Endodermal cell (in vitro differentiated cells): Measurements from ENCODE around the gene ACO2. TPM values are rescaled to one million over a fixed set of nuclear protein-coding genes. Genes with fewer than 3 reads are reported as not detected.

Source experiments
- DNase-seq: peaks from one replicate; pipeline ENCODE4 v3.0.0-alpha.2; 2017
- H3K27ac ChIP-seq: 2 replicates; pipeline ENCODE4 v1.5.1; 2013; ENCODE audit warnings: mild to moderate bottlenecking, low read depth, low read length, moderate library complexity
- H3K27me3 ChIP-seq: 2 replicates; pipeline ENCODE4 v1.6.1; 2013; ENCODE audit warnings: mild to moderate bottlenecking, low read length, moderate library complexity; ENCODE audit not compliant: insufficient read depth, control insufficient read depth, poor library complexity, severe bottlenecking
- H3K36me3 ChIP-seq: 2 replicates; pipeline ENCODE4 v1.7.0; 2013; ENCODE audit warnings: mild to moderate bottlenecking, low read length, moderate library complexity; ENCODE audit not compliant: control insufficient read depth, insufficient read depth
- H3K4me1 ChIP-seq: one replicate; pipeline ENCODE4 v1.7.0; 2013; ENCODE audit warnings: low read length; ENCODE audit not compliant: control insufficient read depth, insufficient read depth
- H3K4me3 ChIP-seq: 2 replicates; pipeline ENCODE4 v1.5.1; 2013; ENCODE audit warnings: mild to moderate bottlenecking, low read length, moderate library complexity
- H3K9ac ChIP-seq: 2 replicates; pipeline ENCODE4 v1.6.1; 2013; ENCODE audit warnings: mild to moderate bottlenecking, low read length, moderate library complexity; ENCODE audit not compliant: poor library complexity, severe bottlenecking; ENCODE audit errors: extremely low read depth
- H3K9me3 ChIP-seq: 2 replicates; pipeline ENCODE4 v1.6.1; 2013; ENCODE audit warnings: mild to moderate bottlenecking, low read length, moderate library complexity; ENCODE audit not compliant: control insufficient read depth
- H3K27ac Mint-ChIP-seq: 2 replicates; pipeline ENCODE4 v1.8.0; 2020; ENCODE audit warnings: mixed read lengths
- H3K27me3 Mint-ChIP-seq: 2 replicates; pipeline ENCODE4 v1.8.0; 2021; ENCODE audit warnings: mild to moderate bottlenecking, mixed read lengths; ENCODE audit not compliant: insufficient read depth
- H3K36me3 Mint-ChIP-seq: 2 replicates; pipeline ENCODE4 v1.8.0; 2020; ENCODE audit warnings: low read depth, mixed read lengths
- H3K4me1 Mint-ChIP-seq: 2 replicates; pipeline ENCODE4 v1.8.0; 2020; ENCODE audit warnings: mixed read lengths
- H3K4me3 Mint-ChIP-seq: 2 replicates; pipeline ENCODE4 v1.8.0; 2020; ENCODE audit warnings: mild to moderate bottlenecking, moderate library complexity, mixed read lengths
- H3K9me3 Mint-ChIP-seq: 2 replicates; pipeline ENCODE4 v1.8.0; 2020; ENCODE audit warnings: mild to moderate bottlenecking, mixed read lengths
- CTCF ChIP-seq: fragments of 200-600 bp; sonication (generic); conservative IDR thresholded peaks from 2 replicates; pipeline ENCODE4 v1.5.0; 2021; ENCODE audit warnings: antibody characterized with exemption, mild to moderate bottlenecking
- WGBS, 2 experiments: methylation state at CpG; one replicate each; pipeline versions ENCODE4 v1.1.5 to v1.1.7; 2013; ENCODE audit warnings: missing lambda C conversion rate in 2 of 2, mixed read lengths in 1 of 2; ENCODE audit not compliant: insufficient coverage in 1 of 2, insufficient read length in 1 of 2; 5-methylcytosine and 5-hydroxymethylcytosine counted together
- total RNA-seq, 2 donors: library from RNA; stranded (reverse); fragmentation: NEBNext Ultra II Directional in 1 of 2; extraction: Animal tissue kit (Norgen Biotek cat#: 25700) in 1 of 2; gene quantifications; 2 replicates in 1 of 2; 3 replicates in 1 of 2; pipeline ENCODE4 v1.2.1, GENCODE V29; 2021

The ACO2 gene
- total RNA-seq, 2 donors from 2014 or later = 69.0 to 82.3 TPM

- 95 to 100% methylated on average over 5 of the region's 5 CpGs for WGBS, 2 experiments
- DNase-seq = no peak
- H3K36me3 Mint-ChIP-seq = peaks cover 42% of the 10 kb centered on the region
Measured at GRCh38 chr22:41501209-41501608, 32.3 kb downstream of the ACO2 start.

GRCh38 chr22:41504397-41504796, 35.5 kb downstream of the ACO2 start:
- H3K4me3 ChIP-seq = no peak overlapping the region
- peaks cover 40% of the 10 kb centered on the region for H3K36me3 ChIP-seq
- H3K9me3 Mint-ChIP-seq = no peaks in the 10 kb centered on the region
- no peak overlapping the region for H3K27ac ChIP-seq
- H3K4me3 Mint-ChIP-seq = no peak overlapping the region
- no peaks in the 10 kb centered on the region for H3K27me3 Mint-ChIP-seq
- no peak overlapping the region for H3K9ac ChIP-seq
- no peaks in the 10 kb centered on the region for H3K27me3 ChIP-seq
- no peaks in the 10 kb centered on the region for H3K4me1 ChIP-seq
- 94 to 98% methylated on average over 4 to 7 of the region's 7 CpGs for WGBS, 2 experiments
- TF ChIP-seq CTCF = no peak
- H3K27ac Mint-ChIP-seq = no peak overlapping the region
- peaks cover 53% of the 10 kb centered on the region for H3K36me3 Mint-ChIP-seq
- DNase-seq = no peak
- no peaks in the 10 kb centered on the region for H3K9me3 ChIP-seq
- H3K4me1 Mint-ChIP-seq = no peaks in the 10 kb centered on the region

More at GRCh38 chr22:41501209-41501608, 32.3 kb downstream of the ACO2 start:
- no peak overlapping the region for H3K27ac Mint-ChIP-seq
- H3K27ac ChIP-seq = no peak overlapping the region
- peak; percentile 55 for TF ChIP-seq CTCF
- no peaks in the 10 kb centered on the region for H3K27me3 Mint-ChIP-seq
- no peaks in the 10 kb centered on the region for H3K9me3 Mint-ChIP-seq
- no peak overlapping the region for H3K9ac ChIP-seq
- H3K4me1 Mint-ChIP-seq = no peaks in the 10 kb centered on the region
- peaks cover 31% of the 10 kb centered on the region for H3K36me3 ChIP-seq
- no peaks in the 10 kb centered on the region for H3K9me3 ChIP-seq
- no peaks in the 10 kb centered on the region for H3K27me3 ChIP-seq
- no peak overlapping the region for H3K4me3 Mint-ChIP-seq
- H3K4me1 ChIP-seq = no peaks in the 10 kb centered on the region
- no peak overlapping the region for H3K4me3 ChIP-seq

GRCh38 chr22:41504816-41505215, 35.9 kb downstream of the ACO2 start:
- WGBS, 2 experiments = 92 to 95% methylated on average over 3 to 4 of the region's 4 CpGs
- Mint-ChIP-seq H3K4me1 (no peaks in the 10 kb centered on the region), H3K27ac (no peak overlapping the region), H3K27me3 (no peaks in the 10 kb centered on the region), H3K36me3 (peaks cover 52% of the 10 kb centered on the region), H3K4me3 (no peak overlapping the region), H3K9me3 (no peaks in the 10 kb centered on the region)
- Histone ChIP-seq H3K36me3 (peaks cover 37% of the 10 kb centered on the region), H3K4me3 (no peak overlapping the region), H3K27me3 (no peaks in the 10 kb centered on the region), H3K4me1 (no peaks in the 10 kb centered on the region), H3K27ac (no peak overlapping the region), H3K9me3 (no peaks in the 10 kb centered on the region), H3K9ac (no peak overlapping the region)
- no peak for DNase-seq
- TF ChIP-seq CTCF = no peak
